SK-N-SH treated with all-trans-retinoic acid at 6 μM for 48 hours (cell line): ENCODE results near the gene WNK1.
"Not testable (repeated sequence)": the region's sequence is repeated elsewhere in the genome, so short reads cannot be mapped to it uniquely, and the experiment has no call there.

Experiments used
- ATAC-seq: fragments of 200-7000 bp; cut with Tn5 transposase; 3 replicates; pipeline ENCODE4 v1.9.1; 2020; ENCODE audit warnings: mild to moderate bottlenecking, moderate library complexity
- BACH2 ChIP-seq: fragments of 250-450 bp; sonication (Bioruptor Pico); IDR thresholded peaks from 2 replicates; pipeline ENCODE4 v1.9.0; 2021; ENCODE audit warnings: mild to moderate bottlenecking, borderline replicate concordance
- CSDC2 ChIP-seq: fragments of 250-450 bp; sonication (Bioruptor Pico); IDR thresholded peaks from 2 replicates; pipeline ENCODE4 v1.5.0; 2020; ENCODE audit warnings: mild to moderate bottlenecking, moderate library complexity
- ESRRG ChIP-seq: fragments of 250-450 bp; sonication (Bioruptor Pico); IDR thresholded peaks from 2 replicates; pipeline ENCODE4 v1.6.1; 2021; ENCODE audit warnings: mild to moderate bottlenecking
- GLIS3 ChIP-seq: fragments of 250-450 bp; sonication (Bioruptor Pico); IDR thresholded peaks from 2 replicates; pipeline ENCODE4 v1.5.0; 2020; ENCODE audit warnings: mild to moderate bottlenecking, moderate library complexity
- ISL1 ChIP-seq: fragments of 250-450 bp; sonication (Bioruptor Pico); IDR thresholded peaks from 2 replicates; pipeline ENCODE4 v2.1.2; 2022; ENCODE audit warnings: mild to moderate bottlenecking, moderate library complexity
- OSR1 ChIP-seq: fragments of 250-450 bp; sonication (Bioruptor Pico); IDR thresholded peaks from 2 replicates; pipeline ENCODE4 v1.8.0; 2022; ENCODE audit warnings: moderate library complexity, mild to moderate bottlenecking, inconsistent platforms
- POU6F1 ChIP-seq: fragments of 250-450 bp; sonication (Bioruptor Pico); IDR thresholded peaks from 2 replicates; pipeline ENCODE4 v1.8.0; 2021; ENCODE audit warnings: low read depth, mild to moderate bottlenecking, moderate library complexity, borderline replicate concordance
- RARB ChIP-seq: fragments of 250-450 bp; sonication (Bioruptor Pico); IDR thresholded peaks from 2 replicates; pipeline ENCODE4 v1.8.0; 2021; ENCODE audit warnings: mild to moderate bottlenecking, moderate library complexity
- SNAI2 ChIP-seq: fragments of 250-450 bp; sonication (Bioruptor Pico); IDR thresholded peaks from 2 replicates; pipeline ENCODE4 v1.5.0; 2020; ENCODE audit warnings: mild to moderate bottlenecking, moderate library complexity
- TOX ChIP-seq: fragments of 250-450 bp; sonication (Bioruptor Pico); IDR thresholded peaks from 2 replicates; pipeline ENCODE4 v1.8.0; 2021; ENCODE audit warnings: mild to moderate bottlenecking, moderate library complexity, borderline replicate concordance
- TSHZ2 ChIP-seq: fragments of 250-450 bp; sonication (Bioruptor Pico); IDR thresholded peaks from 2 replicates; pipeline ENCODE4 v1.5.0; 2020; ENCODE audit warnings: mild to moderate bottlenecking, moderate library complexity
- ZC3H10 ChIP-seq: fragments of 250-450 bp; sonication (Bioruptor Pico); IDR thresholded peaks from 2 replicates; pipeline ENCODE4 v1.5.1; 2021; ENCODE audit warnings: mild to moderate bottlenecking, moderate library complexity
- ZFP3 ChIP-seq: fragments of 250-450 bp; sonication (Bioruptor Pico); IDR thresholded peaks from 2 replicates; pipeline ENCODE4 v1.5.0; 2020; ENCODE audit warnings: mild to moderate bottlenecking, moderate library complexity
- ZFP30 ChIP-seq: fragments of 450-650 bp; formaldehyde crosslinking; IDR thresholded peaks from 2 replicates; pipeline ENCODE4 v1.5.0; 2022; ENCODE audit warnings: mild to moderate bottlenecking, moderate library complexity
- ZNF565 ChIP-seq: fragments of 450-650 bp; formaldehyde crosslinking; conservative IDR thresholded peaks from 2 replicates; pipeline ENCODE4 v1.5.0; 2020; ENCODE audit warnings: low read depth, mild to moderate bottlenecking, moderate library complexity
- ZNF70 ChIP-seq: fragments of 450-650 bp; formaldehyde crosslinking; IDR thresholded peaks from 2 replicates; pipeline ENCODE4 v1.5.0; 2020; ENCODE audit warnings: mild to moderate bottlenecking, moderate library complexity
- ZNF8 ChIP-seq: fragments of 450-650 bp; formaldehyde crosslinking; IDR thresholded peaks from 2 replicates; pipeline ENCODE4 v1.5.0; 2020; ENCODE audit warnings: mild to moderate bottlenecking, moderate library complexity
- TF ChIP-seq, protein P1 (sequence below): fragments of 250-450 bp; sonication (Bioruptor Pico); IDR thresholded peaks from 2 replicates; pipeline ENCODE4 v1.5.1; 2021; ENCODE audit warnings: mild to moderate bottlenecking, moderate library complexity
- TF ChIP-seq, protein P2 (sequence below): fragments of 250-450 bp; sonication (Bioruptor Pico); IDR thresholded peaks from 2 replicates; pipeline ENCODE4 v1.8.0; 2020; ENCODE audit warnings: mild to moderate bottlenecking, moderate library complexity, borderline replicate concordance

Gene WNK1

DNA sequence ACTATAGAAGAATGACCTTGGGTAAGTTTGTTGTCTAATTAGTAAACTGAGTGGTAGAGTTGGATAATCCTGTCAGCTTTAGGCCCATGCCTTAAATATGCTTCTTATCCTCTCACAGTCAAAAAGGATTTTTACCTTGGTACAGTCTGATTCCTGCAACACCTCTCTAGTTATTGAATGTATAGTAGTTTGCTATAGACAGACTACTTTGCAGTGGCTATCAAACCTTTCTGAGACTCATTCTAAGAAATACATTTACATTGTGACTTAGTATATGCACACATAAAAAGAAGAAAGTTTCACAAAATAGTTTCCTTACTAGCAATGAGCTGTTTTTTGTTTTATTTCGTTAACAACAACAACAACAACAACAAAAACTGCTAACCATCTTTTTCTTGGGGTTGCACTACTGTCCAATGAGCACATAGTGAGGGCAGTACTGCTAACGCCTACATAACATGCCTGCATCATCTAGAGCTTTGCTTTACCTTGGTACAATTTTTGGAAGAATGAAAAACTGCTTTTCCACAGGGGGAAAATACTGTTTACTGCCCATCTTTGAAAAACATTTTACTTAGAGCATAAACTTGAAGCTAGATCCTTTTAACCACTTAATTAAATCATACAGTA is 28.5 kb downstream of the WNK1 start (continued):
- no peak for TF ChIP-seq TSHZ2
- TF ChIP-seq ZNF70 (CRISPR knock-in tag): no peak

DNA sequence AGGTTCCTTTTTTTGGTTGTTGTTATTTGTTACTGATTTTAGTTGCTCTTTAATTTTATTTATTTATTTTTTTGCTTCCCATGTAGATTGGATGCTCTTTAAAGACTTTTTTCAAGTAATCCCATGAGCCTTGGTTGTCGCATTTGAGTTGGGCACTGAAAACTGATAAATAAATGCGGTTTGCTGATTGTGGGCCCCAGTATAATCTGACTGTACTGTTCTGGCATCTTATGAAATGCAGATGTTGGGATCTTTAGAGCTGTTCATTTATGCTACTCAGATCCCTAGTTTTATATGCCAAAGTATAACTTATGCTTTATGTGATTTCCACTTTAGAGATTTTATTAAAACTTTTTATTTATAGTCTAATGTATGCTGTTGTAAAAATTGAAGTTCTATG is 33.3 kb downstream of the WNK1 start:
- no peak for ATAC-seq
- TF ChIP-seq SNAI2 (no peak), ISL1 (no peak), ZFP30 (CRISPR knock-in tag) (no peak), ZFP3 (CRISPR knock-in tag) (no peak), ZNF70 (CRISPR knock-in tag) (no peak)

DNA sequence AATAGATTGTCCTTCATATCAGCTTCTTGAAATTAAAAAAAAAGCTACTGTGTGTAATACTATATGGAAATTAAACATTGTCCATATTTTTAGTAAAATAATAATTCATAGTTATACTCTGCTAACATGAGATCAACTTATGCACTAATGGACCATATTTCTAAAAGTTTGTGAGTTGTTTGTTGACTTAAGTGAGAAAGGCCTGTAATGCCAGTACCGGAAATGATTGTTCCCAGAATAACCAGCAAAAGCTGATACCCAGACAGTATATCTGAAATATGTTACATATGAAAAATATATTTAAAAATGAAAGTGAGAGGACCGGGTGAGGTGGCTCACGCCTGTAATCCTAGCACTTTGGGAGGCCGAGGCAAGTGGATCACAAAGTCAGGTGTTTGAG is 35.9 kb downstream of the WNK1 start:
- ATAC-seq: no peak
- TF ChIP-seq ZNF565: no peak
- TF ChIP-seq BACH2 (CRISPR knock-in tag): no peak
- TF ChIP-seq ISL1: no peak
- no peak for TF ChIP-seq ZC3H10 (CRISPR knock-in tag)
- no peak for TF ChIP-seq SNAI2
- no peak for TF ChIP-seq CSDC2 (CRISPR knock-in tag)
- no peak for TF ChIP-seq GLIS3 (CRISPR knock-in tag)
- TF ChIP-seq TOX (CRISPR knock-in tag): no peak
- no peak for TF ChIP-seq ZFP3 (CRISPR knock-in tag)
- TF ChIP-seq, protein P1, sequence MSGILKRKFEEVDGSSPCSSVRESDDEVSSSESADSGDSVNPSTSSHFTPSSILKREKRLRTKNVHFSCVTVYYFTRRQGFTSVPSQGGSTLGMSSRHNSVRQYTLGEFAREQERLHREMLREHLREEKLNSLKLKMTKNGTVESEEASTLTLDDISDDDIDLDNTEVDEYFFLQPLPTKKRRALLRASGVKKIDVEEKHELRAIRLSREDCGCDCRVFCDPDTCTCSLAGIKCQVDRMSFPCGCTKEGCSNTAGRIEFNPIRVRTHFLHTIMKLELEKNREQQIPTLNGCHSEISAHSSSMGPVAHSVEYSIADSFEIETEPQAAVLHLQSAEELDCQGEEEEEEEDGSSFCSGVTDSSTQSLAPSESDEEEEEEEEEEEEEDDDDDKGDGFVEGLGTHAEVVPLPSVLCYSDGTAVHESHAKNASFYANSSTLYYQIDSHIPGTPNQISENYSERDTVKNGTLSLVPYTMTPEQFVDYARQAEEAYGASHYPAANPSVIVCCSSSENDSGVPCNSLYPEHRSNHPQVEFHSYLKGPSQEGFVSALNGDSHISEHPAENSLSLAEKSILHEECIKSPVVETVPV (CRISPR knock-in tag): no peak
- TF ChIP-seq TSHZ2: no peak
- TF ChIP-seq RARB (CRISPR knock-in tag): no peak
- no peak for TF ChIP-seq POU6F1 (CRISPR knock-in tag)
- no peak for TF ChIP-seq ESRRG (CRISPR knock-in tag)
- TF ChIP-seq, protein P2, sequence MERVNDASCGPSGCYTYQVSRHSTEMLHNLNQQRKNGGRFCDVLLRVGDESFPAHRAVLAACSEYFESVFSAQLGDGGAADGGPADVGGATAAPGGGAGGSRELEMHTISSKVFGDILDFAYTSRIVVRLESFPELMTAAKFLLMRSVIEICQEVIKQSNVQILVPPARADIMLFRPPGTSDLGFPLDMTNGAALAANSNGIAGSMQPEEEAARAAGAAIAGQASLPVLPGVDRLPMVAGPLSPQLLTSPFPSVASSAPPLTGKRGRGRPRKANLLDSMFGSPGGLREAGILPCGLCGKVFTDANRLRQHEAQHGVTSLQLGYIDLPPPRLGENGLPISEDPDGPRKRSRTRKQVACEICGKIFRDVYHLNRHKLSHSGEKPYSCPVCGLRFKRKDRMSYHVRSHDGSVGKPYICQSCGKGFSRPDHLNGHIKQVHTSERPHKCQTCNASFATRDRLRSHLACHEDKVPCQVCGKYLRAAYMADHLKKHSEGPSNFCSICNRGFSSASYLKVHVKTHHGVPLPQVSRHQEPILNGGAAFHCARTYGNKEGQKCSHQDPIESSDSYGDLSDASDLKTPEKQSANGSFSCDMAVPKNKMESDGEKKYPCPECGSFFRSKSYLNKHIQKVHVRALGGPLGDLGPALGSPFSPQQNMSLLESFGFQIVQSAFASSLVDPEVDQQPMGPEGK (CRISPR knock-in tag): no peak
- no peak for TF ChIP-seq ZFP30 (CRISPR knock-in tag)
- no peak for TF ChIP-seq OSR1 (CRISPR knock-in tag)
- no peak for TF ChIP-seq ZNF8

DNA sequence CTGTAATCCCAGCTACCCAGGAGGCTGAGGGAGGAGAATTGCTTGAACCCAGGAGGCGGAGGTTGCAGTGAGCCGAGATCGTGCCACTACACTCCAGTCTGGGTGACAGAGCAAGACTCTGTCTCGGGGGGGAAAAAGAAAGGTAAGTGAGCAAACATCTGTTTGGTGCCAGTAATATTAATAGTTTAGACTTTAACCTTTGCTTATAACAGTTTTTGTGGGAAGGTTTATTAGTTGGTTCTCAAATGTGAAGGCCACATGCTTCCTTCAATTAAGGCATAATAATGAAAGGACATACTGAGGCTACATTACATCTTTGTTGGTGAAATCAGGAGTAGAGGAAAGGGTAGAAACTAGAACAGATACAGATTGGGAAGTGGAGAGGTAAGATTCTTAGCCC is 36.4 kb downstream of the WNK1 start:
- ATAC-seq: not testable (repeated sequence)
